GM23248 (cell line): Measurements from ENCODE around the gene USP6NL.

ENCODE experiments used
- EZH2 ChIP-seq: fragments of 200-600 bp; sonication (generic); IDR thresholded peaks from 2 replicates; pipeline ENCODE4 v1.6.1; 2018; ENCODE audit warnings: antibody characterized with exemption, mild to moderate bottlenecking; ENCODE audit not compliant: insufficient read depth, poor library complexity, severe bottlenecking
- EZH2phosphoT487 ChIP-seq: fragments of 200-600 bp; sonication (generic); IDR thresholded peaks from 2 replicates; pipeline ENCODE4 v1.6.1; 2018; ENCODE audit warnings: antibody characterized with exemption, moderate library complexity, mild to moderate bottlenecking, low read depth; ENCODE audit not compliant: insufficient read depth

DNA sequence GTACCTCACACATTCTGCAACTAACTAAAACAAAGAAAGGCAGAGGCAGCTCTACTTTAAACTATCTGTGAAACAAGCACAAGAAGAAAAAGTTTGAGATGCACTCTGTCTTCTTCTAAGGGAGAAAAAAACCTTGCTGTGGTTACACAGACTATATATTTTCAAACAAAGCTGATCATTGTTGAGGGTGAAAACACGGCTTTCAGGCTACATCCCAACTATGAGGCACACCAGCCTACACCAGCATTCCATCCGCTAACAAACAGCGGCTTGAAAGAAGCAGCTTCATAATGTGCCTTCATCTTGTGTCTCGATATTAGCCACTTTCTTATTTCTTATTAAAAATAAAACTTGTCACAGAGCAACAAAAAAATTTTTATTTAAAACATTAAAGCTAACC, 79.1 kb downstream of the USP6NL start:
- TF ChIP-seq EZH2 (no peak), EZH2phosphoT487 (no peak)
